ENCODE data around the gene GLYR1. TPM values are rescaled to one million over a fixed set of nuclear protein-coding genes. Genes with fewer than 3 reads are reported as not detected.

Gene GLYR1
- total RNA-seq, 1 experiment from 2014 or later, result 67.3 TPM

GRCh38 chr16:4886151-4886550 lies 39.1 kb upstream of the GLYR1 start:
- intact Hi-C loops (cut with micrococcal nuclease), result loop anchor here (10.0 kb wide), 1 partner anchor 49 kb away; the partner anchor contains the start of gene PPL
- no peak overlapping the region for H3K4me3 Mint-ChIP-seq (ENCODE audit: unreplicated experiment)
- POLR2A ChIA-PET, result no interaction called here
- CTCF ChIA-PET, result interaction anchor here (0.5 to 0.6 kb wide), 2 partner anchors 120 to 165 kb away, joined by 4 read pairs; no protein-coding TSS in a partner anchor
- no peak for DNase-seq (ENCODE audit: unreplicated experiment)
- no TSS peak for BruUV-seq (replicated peaks)
- TF ChIP-seq, protein P1, sequence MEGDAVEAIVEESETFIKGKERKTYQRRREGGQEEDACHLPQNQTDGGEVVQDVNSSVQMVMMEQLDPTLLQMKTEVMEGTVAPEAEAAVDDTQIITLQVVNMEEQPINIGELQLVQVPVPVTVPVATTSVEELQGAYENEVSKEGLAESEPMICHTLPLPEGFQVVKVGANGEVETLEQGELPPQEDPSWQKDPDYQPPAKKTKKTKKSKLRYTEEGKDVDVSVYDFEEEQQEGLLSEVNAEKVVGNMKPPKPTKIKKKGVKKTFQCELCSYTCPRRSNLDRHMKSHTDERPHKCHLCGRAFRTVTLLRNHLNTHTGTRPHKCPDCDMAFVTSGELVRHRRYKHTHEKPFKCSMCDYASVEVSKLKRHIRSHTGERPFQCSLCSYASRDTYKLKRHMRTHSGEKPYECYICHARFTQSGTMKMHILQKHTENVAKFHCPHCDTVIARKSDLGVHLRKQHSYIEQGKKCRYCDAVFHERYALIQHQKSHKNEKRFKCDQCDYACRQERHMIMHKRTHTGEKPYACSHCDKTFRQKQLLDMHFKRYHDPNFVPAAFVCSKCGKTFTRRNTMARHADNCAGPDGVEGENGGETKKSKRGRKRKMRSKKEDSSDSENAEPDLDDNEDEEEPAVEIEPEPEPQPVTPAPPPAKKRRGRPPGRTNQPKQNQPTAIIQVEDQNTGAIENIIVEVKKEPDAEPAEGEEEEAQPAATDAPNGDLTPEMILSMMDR (IDR thresholded peaks at IDR 0.05; ENCODE audit: unreplicated experiment), result no peak
- H3K27me3 Mint-ChIP-seq (ENCODE audit: insufficient read depth, unreplicated experiment), result no peaks in the 10 kb centered on the region
- H3K36me3 Mint-ChIP-seq (ENCODE audit: insufficient read depth, unreplicated experiment), result peaks cover 99% of the 10 kb centered on the region
- H3K4me1 Mint-ChIP-seq (ENCODE audit: insufficient read depth, unreplicated experiment), result peaks cover 25% of the 10 kb centered on the region
- H3K9me3 Mint-ChIP-seq (ENCODE audit: unreplicated experiment), result no peaks in the 10 kb centered on the region
- H3K27ac Mint-ChIP-seq (ENCODE audit: low read depth, unreplicated experiment), result peak overlapping the region; percentile 58

DNA sequence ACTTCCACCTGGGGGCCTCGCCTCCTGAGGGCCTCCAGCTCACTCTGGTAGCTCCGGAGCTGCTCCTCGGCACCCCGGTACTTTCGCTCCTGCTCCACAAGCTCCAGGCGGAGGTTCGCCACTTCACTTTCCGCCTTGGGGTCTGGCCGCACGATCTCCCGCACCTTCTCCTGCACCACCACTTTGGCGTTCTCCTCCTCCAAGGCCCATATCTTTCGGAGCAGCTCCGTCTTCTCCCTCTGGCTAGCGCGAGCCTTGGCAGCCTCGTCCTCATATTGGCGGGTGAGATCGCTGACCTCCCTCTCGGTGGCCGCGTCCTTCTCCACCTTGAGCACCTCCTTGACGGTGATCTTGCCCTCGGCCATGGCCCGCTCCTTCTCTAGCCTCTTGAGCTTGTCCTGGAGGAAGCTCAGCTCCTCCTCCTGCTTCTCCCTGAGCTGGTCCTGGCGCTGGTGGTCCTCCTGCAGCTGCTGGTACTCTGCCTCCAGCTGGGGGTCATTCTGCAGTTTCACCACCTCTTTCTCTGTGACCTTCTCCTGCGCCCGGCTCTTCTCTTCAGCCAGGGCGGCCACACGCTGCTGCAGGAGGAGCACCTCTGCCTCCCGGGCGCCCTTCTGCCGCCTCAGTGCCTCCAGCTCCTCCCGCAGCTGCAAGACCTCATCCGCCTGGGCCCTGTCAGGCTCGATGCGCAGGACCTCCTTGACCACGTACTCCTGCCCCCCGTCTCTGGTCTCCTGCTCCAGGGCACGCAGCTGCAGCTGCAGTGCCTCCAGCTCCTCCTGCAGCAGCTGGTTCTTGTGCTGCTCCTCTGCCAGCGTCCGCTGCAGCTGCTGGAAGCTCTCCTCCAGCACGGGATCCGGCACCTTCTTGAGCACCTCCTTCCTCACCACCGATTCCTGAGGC lies 38.1 kb upstream of the GLYR1 start:
- no TSS peak for BruUV-seq (replicated peaks)

GRCh38 chr16:4884209-4884608 lies 37.1 kb upstream of the GLYR1 start:
- Mint-ChIP-seq H3K36me3 (ENCODE audit: insufficient read depth, unreplicated experiment) (peaks cover 100% of the 10 kb centered on the region), H3K4me1 (ENCODE audit: insufficient read depth, unreplicated experiment) (peaks cover 25% of the 10 kb centered on the region), H3K27me3 (ENCODE audit: insufficient read depth, unreplicated experiment) (no peaks in the 10 kb centered on the region), H3K27ac (ENCODE audit: low read depth, unreplicated experiment) (no peak overlapping the region), H3K4me3 (ENCODE audit: unreplicated experiment) (peak overlapping the region; percentile 19), H3K9me3 (ENCODE audit: unreplicated experiment) (no peaks in the 10 kb centered on the region)
- TF ChIP-seq, protein P1 (IDR thresholded peaks at IDR 0.05; ENCODE audit: unreplicated experiment), result no peak
- CTCF ChIA-PET, result interaction anchor here (0.5 to 1.3 kb wide), 4 partner anchors 13 to 72 kb away, joined by 3 to 10 read pairs (median 5); partner anchors contain the start of gene PPL
- no peak for DNase-seq (ENCODE audit: unreplicated experiment)
- POLR2A ChIA-PET, result interaction anchor here (0.5 to 1.2 kb wide), 3 partner anchors 11 to 72 kb away, joined by 4 read pairs; no protein-coding TSS in a partner anchor
- BruUV-seq (replicated peaks), result no TSS peak
- intact Hi-C loops (cut with micrococcal nuclease), result loop anchor here (10.0 kb wide), 1 partner anchor 51 kb away; the partner anchor contains the start of gene PPL

More for the DNA sequence above, 38.1 kb upstream of the GLYR1 start:
- CTCF ChIA-PET, result interaction anchor here (0.8 to 1.2 kb wide), 3 partner anchors 14 to 71 kb away, joined by 3 to 10 read pairs (median 3); no protein-coding TSS in a partner anchor
- Mint-ChIP-seq H3K4me1 (ENCODE audit: insufficient read depth, unreplicated experiment) (peaks cover 25% of the 10 kb centered on the region), H3K9me3 (ENCODE audit: unreplicated experiment) (no peaks in the 10 kb centered on the region), H3K36me3 (ENCODE audit: insufficient read depth, unreplicated experiment) (peaks cover 100% of the 10 kb centered on the region), H3K27me3 (ENCODE audit: insufficient read depth, unreplicated experiment) (no peaks in the 10 kb centered on the region), H3K27ac (ENCODE audit: low read depth, unreplicated experiment) (peak overlapping the region; percentile 58), H3K4me3 (ENCODE audit: unreplicated experiment) (no peak overlapping the region)
- TF ChIP-seq, protein P1 (IDR thresholded peaks at IDR 0.05; ENCODE audit: unreplicated experiment), result no peak
- POLR2A ChIA-PET, result interaction anchor here (0.8 to 1.2 kb wide), 2 partner anchors 52 to 71 kb away, joined by 4 read pairs; no protein-coding TSS in a partner anchor
- no peak for DNase-seq (ENCODE audit: unreplicated experiment)
- intact Hi-C loops (cut with micrococcal nuclease), result loop anchor here (10.0 kb wide), 1 partner anchor 50 kb away; the partner anchor contains the start of gene PPL

- DNase-seq (ENCODE audit: unreplicated experiment), result no peak
- Mint-ChIP-seq H3K4me1 (ENCODE audit: insufficient read depth, unreplicated experiment) (peaks cover 31% of the 10 kb centered on the region), H3K9me3 (ENCODE audit: unreplicated experiment) (no peaks in the 10 kb centered on the region), H3K27me3 (ENCODE audit: insufficient read depth, unreplicated experiment) (no peaks in the 10 kb centered on the region), H3K4me3 (ENCODE audit: unreplicated experiment) (no peak overlapping the region), H3K36me3 (ENCODE audit: insufficient read depth, unreplicated experiment) (peaks cover 99% of the 10 kb centered on the region), H3K27ac (ENCODE audit: low read depth, unreplicated experiment) (no peak overlapping the region)
- POLR2A ChIA-PET, result interaction anchor here (0.5 to 0.8 kb wide), 3 partner anchors 12 to 1809 kb away, joined by 4 to 5 read pairs (median 4); no protein-coding TSS in a partner anchor
- BruUV-seq (replicated peaks), result no TSS peak
- intact Hi-C loops (cut with micrococcal nuclease), result loop anchor here (2.0 to 10.0 kb wide), 2 partner anchors 37 to 51 kb away; partner anchors contain the start of genes GLYR1, PPL and UBN1
- CTCF ChIA-PET, result interaction anchor here (0.6 to 1.3 kb wide), 3 partner anchors 48 to 72 kb away, joined by 3 to 6 read pairs (median 4); partner anchors contain the start of gene PPL
- TF ChIP-seq, protein P1 (IDR thresholded peaks at IDR 0.05; ENCODE audit: unreplicated experiment), result no peak
Observed at GRCh38 chr16:4883501-4883900, 36.4 kb upstream of the GLYR1 start.

Measured in MCF 10A (cell line).